HG03442 (cell line): ENCODE results near the gene C16orf82.
A peak's percentile ranks its signal among the peaks of the same experiment; 100 is the strongest.
"Not testable (repeated sequence)": the region's sequence is repeated elsewhere in the genome, so short reads cannot be mapped to it uniquely, and the experiment has no call there.

Source experiments
- ATAC-seq: cut with Tn5 transposase; IDR thresholded peaks from one replicate; pipeline ENCODE4 v1.9.1; 2021; ENCODE audit warnings: mild to moderate bottlenecking, moderate library complexity; ENCODE audit not compliant: unreplicated experiment

The C16orf82 gene

DNA sequence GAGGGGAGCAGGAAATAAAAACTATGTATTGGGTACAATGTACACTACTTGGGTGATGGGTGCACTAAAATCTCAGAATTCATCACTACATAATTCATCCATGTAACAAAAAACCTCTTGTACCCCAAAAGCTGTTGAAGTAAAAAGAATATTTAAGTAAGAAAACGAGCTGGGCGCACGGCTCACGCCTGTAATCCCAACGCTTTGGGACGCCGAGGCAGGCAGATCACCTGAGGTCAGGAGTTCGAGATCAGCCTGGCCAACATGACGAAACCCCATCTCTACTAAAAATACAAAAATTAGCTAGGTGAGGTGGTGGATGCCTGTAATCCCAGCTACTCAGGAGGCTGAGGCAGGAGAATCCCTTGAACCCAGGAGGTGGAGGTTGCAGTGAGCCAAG is 19.3 kb downstream of the C16orf82 start:
- ATAC-seq: not testable (repeated sequence)

DNA sequence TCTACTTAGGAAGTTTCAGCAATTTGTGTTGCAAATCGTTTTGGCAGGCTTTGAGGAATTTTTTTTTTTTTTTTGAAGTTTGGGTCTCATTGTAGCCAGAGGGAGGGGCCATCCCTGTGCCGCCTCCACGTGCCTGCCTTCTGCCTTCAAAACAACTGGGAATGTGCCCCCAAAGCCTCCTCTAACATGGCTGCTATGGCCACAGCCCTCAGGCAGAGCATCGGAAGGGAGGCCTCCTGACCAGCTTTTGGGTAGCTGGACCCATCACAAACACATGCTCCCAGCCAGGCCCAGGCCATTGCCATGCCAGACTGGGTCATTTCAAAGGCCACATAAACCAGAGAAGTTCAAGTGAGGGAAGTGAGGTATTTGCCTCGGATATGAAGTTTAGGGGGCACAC is 21.5 kb downstream of the C16orf82 start:
- no peak for ATAC-seq

GRCh38 chr16:27096375-27096774 is 29.6 kb downstream of the C16orf82 start:
- no peak for ATAC-seq

GRCh38 chr16:27097800-27098230 is 31.1 kb downstream of the C16orf82 start:
- no peak for ATAC-seq

GRCh38 chr16:27098366-27099049 is 31.8 kb downstream of the C16orf82 start:
- no peak for ATAC-seq

DNA sequence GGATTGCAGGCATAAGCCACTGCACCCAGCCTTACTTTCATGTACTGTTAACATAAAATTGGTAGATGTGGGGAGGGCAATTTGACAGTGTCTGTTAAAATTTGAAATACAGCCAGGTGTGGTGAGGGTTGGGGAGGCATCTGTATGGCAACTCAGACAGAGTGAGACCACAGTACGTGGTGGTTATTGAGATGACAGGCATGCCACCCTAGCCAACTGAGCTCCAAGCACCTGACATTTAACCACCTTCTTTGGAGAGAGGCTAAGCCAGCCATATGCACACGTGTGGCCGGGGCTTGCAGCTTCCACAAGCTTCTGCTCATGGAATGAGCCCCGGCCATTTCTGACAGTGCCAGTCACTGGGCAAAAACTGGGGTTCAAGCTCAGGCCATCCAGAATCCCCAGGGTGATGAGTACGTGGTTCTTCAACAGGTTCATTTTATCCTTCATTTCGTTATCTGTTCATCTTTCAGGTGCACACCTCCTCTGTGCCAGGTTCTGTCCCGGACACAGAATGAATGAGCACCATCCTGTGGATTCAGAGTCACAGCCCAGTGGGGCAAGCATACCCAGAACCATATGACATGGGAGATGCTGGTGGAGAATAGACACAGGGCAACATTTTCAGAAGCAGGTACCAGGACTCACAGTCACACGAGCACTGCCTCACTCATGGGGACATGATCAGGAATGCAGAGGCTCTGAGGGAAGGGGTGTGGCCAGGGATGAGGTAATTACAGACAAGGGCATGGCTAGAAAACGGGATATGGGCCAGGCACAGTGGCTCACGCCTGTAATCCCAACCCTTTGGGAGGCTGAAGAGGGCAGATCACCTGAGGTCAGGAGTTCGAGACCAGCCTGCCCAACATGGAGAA is 36.2 kb downstream of the C16orf82 start:
- ATAC-seq: no peak

DNA sequence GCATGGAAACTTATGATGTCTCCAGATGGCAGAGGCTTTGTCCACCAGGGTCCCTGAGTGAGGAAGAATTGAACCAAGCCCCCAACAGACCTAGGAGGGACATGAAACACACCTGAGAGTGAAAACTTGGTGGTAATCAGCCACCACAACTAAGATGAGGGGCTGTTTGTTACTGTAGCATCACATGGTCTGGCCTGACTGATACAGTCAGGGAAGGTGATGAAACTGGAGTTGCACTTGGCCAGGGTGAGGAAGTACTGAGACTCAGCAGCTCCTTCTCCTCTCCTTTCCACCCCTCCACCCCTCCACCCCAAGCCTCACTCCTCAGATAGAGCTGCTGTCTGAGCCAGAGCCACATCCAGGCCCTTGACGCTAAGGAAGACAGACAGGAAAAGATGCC is 37.2 kb downstream of the C16orf82 start:
- no peak for ATAC-seq

DNA sequence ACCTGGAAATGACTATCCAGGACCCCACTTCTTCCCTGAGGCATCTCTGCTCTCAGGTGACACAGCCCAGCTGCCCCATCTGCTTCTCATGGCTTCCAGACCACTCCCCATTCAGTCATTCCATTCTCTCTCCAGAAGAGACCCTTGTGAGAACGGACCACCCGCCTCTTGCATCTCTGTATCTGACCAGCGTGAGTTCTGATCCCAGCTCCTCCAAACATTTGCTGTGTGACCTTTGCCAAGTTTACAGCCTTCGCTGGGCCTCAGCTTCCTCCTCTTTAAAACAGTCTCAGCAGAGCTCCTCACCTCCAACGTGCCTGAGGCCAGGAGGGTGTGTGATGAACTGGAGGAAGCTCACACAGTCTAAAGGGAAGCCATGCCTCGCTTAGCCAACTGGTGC is 39.6 kb downstream of the C16orf82 start:
- no peak for ATAC-seq

- ATAC-seq: no peak
Observed at GRCh38 chr16:27107185-27107592, 40.5 kb downstream of the C16orf82 start.

- no peak for ATAC-seq
Observed at GRCh38 chr16:27108051-27108770, 41.5 kb downstream of the C16orf82 start.

DNA sequence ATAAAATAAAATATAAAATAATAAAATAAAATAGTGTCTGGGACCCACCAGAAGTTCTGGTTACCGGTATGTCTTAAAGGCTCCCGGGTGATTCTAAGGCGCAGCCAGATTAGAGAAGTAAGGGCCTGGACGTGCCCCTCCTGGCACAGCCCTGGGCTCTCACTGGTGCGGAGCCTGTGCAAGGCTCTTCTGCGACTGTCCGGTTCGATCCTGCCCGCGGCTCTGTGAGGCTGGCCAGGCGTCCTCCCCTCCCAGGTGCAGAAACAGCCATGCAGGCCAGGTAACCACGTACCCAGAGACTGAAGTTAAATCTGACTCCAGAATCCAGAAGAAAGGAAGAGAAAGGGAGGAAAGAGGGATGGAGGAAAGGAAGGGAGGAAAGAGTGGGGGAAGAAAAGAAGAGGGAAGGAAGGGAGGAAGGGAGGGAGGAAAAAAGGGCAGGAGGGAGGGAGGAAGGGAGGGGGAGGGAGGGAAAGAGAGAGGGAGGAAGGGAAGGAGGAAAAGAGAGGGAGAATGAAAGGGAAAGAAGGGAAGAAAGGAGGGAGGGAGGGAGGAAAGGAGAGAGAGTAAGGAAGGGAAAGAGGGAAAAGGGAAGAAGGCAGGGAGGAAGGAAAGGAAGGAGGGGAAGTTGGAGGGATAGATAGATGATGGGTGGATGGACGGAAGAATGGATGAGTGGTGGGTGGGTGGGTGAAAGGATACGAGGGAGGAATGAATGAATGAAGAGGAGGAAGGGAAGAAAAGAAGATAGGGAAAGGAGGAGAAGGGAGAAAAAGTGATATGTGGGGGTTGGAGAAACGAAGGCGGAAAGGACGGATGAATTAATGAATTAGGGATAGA is 42.3 kb downstream of the C16orf82 start:
- no peak for ATAC-seq

GRCh38 chr16:27109666-27110523 is 43.2 kb downstream of the C16orf82 start:
- ATAC-seq: no peak

GRCh38 chr16:27110524-27110896 is 43.8 kb downstream of the C16orf82 start:
- ATAC-seq: no peak

- ATAC-seq: no peak
Observed at GRCh38 chr16:27111486-27111885, 44.8 kb downstream of the C16orf82 start.

DNA sequence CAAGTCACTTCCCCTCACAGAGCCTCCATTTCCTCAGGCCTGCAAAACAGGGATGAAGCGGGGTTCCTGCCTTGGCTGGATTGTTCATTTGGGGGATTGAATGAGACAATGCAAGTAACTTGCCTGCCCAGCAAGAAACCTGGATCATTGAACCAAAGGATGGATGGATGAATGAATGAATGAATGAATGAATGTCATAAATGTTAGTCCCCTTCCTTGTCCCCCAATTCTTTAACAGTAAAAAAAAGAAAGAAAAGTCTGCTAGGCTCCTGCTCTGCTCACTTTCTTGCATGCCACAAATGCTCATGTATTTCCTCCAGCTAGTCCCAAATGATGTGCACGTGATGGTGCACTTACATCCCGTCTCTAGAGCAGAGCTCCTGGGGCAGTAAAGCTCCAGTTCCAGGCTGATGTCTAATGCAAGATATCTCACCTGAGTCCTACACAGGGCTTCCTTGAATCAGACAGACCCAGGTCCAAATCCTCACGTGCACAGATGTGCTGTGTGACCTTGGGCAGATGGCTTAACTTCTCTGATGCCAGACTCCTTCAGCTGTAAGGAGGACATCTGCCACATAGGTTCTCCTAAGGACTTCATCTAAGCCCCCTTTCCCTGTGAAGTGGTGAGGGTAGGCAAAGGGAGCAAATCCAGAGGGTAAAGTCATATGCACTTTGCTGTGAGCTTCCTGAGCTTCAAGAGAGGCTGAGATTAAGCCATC is 45.5 kb downstream of the C16orf82 start:
- ATAC-seq: no peak

DNA sequence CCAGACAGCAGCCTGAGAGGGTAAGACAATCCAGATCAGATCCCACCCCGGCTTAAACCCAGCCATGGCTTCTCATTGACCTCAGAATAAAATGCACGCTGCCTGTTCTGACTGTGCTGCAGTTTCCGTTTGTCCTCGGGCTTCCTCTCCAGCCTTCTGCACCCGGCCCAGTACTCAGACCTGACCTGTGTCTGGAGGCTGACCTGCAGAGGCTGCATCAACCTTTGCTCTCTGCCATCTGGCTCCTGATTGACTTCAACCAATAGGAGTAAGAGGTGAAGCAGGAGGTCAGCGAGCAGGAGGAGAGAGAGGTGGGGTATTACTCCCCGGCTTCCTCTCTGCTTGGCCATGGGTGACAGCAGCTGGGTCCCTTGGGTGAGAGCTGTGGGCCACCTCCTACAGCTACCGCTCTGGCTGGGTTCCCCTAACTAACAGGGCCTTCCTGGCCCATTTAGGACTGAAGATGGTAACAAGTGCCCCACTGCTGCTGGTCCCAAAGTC is 46.7 kb downstream of the C16orf82 start:
- peak; percentile 47 for ATAC-seq

- ATAC-seq: no peak
Observed at GRCh38 chr16:27114006-27114405, 47.3 kb downstream of the C16orf82 start.

- ATAC-seq: no peak
Observed at GRCh38 chr16:27118526-27118925, 51.8 kb downstream of the C16orf82 start.
